ENCODE results near the gene NXPH1.

The NXPH1 gene

DNA sequence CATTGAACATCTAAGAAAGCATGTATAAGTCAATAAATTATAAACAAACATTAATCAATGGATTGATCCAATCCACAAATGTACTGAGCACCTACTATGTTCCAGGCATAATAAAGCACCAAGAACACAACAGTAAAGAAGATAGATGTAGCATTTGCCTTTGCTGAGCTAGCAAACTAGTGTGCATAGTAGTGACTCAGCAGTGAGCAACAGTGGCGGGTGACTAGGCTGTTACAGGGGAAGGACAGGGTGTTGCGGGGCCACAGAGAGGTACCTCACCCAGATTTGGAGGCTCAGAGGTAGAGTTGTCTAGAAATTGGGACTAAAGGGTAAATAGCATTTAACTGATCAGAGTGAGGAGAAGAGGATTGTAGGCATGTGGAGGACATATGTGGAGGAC, 83.6 kb downstream of the NXPH1 start:
- TF ChIP-seq, protein P1, sequence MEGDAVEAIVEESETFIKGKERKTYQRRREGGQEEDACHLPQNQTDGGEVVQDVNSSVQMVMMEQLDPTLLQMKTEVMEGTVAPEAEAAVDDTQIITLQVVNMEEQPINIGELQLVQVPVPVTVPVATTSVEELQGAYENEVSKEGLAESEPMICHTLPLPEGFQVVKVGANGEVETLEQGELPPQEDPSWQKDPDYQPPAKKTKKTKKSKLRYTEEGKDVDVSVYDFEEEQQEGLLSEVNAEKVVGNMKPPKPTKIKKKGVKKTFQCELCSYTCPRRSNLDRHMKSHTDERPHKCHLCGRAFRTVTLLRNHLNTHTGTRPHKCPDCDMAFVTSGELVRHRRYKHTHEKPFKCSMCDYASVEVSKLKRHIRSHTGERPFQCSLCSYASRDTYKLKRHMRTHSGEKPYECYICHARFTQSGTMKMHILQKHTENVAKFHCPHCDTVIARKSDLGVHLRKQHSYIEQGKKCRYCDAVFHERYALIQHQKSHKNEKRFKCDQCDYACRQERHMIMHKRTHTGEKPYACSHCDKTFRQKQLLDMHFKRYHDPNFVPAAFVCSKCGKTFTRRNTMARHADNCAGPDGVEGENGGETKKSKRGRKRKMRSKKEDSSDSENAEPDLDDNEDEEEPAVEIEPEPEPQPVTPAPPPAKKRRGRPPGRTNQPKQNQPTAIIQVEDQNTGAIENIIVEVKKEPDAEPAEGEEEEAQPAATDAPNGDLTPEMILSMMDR (IDR thresholded peaks at IDR 0.05; ENCODE audit: low read depth, low read length, missing control alignments): no peak
- no peak overlapping the region for H3K4me3 ChIP-seq (ENCODE audit: low read depth, low read length)
- DNase-seq (ENCODE audit: low read depth): no peak

DNA sequence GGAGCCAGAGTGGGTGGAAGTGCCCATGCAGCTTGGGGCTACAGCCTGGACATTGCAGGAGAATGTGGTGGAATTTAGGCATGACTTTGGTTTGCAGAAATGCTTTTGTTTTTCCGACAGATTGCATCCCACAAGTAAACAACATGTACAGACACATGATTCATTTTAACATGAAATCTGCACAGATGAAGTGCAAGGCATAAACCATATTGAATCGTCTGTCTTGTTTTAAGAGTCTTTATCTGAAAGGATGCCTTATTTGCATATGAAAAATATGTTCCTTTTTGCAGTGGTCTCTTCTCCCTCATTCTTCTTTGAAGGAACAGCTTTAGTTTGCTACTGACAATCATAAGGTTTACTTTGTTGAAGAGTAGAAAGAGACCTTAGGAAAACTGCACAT, 94.9 kb downstream of the NXPH1 start:
- H3K4me3 ChIP-seq (ENCODE audit: low read depth, low read length): no peak overlapping the region
- no peak for DNase-seq (ENCODE audit: low read depth)
- TF ChIP-seq, protein P1 (IDR thresholded peaks at IDR 0.05; ENCODE audit: low read depth, low read length, missing control alignments): no peak

DNA sequence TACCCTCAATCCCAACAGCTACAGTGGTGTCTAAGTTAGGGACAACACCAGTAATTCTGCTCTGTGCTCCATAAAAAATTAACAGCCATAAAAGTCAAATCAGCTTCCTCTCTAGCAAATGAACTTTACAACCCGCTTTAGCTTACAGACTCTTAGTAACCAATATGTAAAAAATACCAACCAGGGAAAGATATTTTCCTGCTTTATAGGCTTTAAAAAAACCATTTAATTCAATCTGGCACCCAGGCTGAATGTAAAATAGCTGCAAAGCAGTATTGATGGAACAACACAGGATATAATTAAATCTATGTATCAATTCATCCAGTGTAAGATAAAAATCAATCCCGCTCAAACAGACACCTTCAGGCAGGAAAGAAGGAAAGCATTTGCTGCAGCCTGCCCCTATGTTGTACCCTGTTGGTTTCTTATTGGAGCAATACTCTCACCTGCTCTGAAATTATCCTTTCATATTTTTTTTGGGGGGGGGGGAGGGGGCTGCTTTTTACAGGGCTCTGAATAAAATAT, 98.6 kb downstream of the NXPH1 start:
- TF ChIP-seq, protein P1 (IDR thresholded peaks at IDR 0.05; ENCODE audit: low read depth, low read length, missing control alignments): no peak
- H3K4me3 ChIP-seq (ENCODE audit: low read depth, low read length): no peak overlapping the region
- no peak for DNase-seq (ENCODE audit: low read depth)

- DNase-seq (ENCODE audit: low read depth): no peak
These were observed 103.0 kb downstream of the NXPH1 start for GRCh38 chr7:8536431-8536830.

DNA sequence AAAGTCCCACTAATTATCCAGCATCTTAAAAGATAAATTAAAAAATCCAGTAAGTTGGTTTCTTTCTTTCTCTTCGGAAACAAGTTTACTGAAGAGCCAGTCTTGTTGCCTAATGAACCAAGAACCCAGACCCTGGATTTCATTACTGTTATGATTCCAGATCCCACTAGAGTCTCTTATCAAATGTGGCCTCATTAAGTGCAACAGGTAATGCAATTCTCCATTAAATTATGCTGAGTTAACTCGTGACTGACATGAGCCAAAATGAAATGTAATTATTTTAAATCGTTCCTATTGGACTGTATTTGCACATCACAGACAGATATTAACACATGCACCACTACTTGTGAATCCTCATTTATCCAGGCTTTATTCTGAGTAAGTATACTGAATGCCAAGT, 115.6 kb downstream of the NXPH1 start:
- no peak overlapping the region for H3K4me3 ChIP-seq (ENCODE audit: low read depth, low read length)
- TF ChIP-seq, protein P1 (IDR thresholded peaks at IDR 0.05; ENCODE audit: low read depth, low read length, missing control alignments): no peak
- no peak for DNase-seq (ENCODE audit: low read depth)

More at GRCh38 chr7:8536431-8536830, 103.0 kb downstream of the NXPH1 start:
- TF ChIP-seq, protein P1 (IDR thresholded peaks at IDR 0.05; ENCODE audit: low read depth, low read length, missing control alignments): no peak
- H3K4me3 ChIP-seq (ENCODE audit: low read depth, low read length): no peak overlapping the region

- no peak overlapping the region for H3K4me3 ChIP-seq (ENCODE audit: low read depth, low read length)
- no peak for DNase-seq (ENCODE audit: low read depth)
- TF ChIP-seq, protein P1 (IDR thresholded peaks at IDR 0.05; ENCODE audit: low read depth, low read length, missing control alignments): no peak
These were observed 127.1 kb downstream of the NXPH1 start for GRCh38 chr7:8560501-8560900.

DNA sequence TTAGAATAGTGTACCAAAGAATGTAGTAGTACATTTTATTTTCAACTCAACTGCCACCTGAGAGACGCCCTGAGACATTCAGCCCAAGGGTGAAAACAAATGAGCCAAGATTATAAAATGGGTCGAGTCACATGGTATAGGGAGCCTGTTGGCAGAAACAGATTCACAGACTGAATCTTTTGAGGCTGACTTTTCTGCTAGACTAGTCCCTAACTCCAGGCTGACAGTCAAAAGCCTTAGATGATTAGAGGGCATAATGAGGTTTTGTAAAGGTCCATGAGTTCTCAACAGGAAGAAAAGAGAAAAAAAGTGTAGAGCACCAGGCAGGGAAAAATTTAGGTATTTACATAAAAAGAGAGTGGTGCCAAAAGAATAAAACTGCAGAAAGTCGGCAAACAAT, 128.0 kb downstream of the NXPH1 start:
- DNase-seq (ENCODE audit: low read depth): no peak
- H3K4me3 ChIP-seq (ENCODE audit: low read depth, low read length): no peak overlapping the region
- TF ChIP-seq, protein P1 (IDR thresholded peaks at IDR 0.05; ENCODE audit: low read depth, low read length, missing control alignments): no peak

Measured in GM12864 (cell line).